ENCODE data around the gene SNRNP40. TPM values are rescaled to one million over a fixed set of nuclear protein-coding genes. Genes with fewer than 3 reads are reported as not detected.

The SNRNP40 gene
- total and polyA plus RNA-seq, 2 of the 13 experiments (the other 11 are each of a cell fraction or from before 2014, with no cell fraction given): 51.0 to 147 TPM

DNA sequence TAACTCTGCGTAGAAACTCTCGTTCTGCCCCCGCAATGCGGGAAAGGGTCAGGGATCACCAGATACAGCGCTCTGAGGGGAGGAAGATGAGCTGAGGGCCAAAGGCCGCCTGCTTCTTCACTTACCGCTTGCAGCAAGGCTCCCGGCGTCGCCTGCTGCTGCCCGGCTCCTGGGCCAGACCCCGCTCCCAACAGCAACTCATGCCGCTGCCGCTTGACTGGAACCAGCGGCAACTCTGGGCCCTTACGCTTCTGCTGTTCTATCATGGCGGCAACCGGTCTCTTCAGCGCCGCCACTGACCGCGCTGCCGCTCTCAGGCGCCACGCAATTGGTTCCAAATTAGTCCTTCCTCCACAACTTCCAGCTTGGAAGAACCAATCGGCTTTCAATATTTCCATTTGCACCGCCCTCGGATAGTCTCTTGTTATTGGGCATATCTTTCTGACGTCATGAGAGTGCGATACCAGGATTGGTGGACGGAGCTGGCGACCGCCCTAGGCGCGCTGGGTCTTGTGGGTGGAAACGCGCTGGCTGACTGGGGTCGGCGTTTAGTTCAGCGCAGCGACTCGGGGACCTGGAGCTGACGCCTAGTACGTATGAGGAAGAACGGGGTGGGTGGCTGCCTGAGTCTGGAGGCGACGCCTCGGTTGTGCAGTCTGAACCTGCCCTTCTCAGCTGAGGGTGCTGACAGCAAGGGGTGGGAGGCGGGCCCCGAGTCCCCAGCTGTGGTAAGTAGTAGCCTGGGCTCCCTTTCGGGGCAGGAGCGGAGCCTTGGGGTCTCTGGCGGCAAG, at the start of gene SNRNP40, which contains the start of gene ZCCHC17 (continued):
- no peak for TF ChIP-seq PHF5A (CRISPR knock-in tag; IDR thresholded peaks at IDR 0.05; ENCODE audit: low read depth, unreplicated experiment)
- no peak for TF ChIP-seq ELF4 (CRISPR knock-in tag; IDR thresholded peaks at IDR 0.05; ENCODE audit: borderline replicate concordance)
- TF ChIP-seq, protein P1, sequence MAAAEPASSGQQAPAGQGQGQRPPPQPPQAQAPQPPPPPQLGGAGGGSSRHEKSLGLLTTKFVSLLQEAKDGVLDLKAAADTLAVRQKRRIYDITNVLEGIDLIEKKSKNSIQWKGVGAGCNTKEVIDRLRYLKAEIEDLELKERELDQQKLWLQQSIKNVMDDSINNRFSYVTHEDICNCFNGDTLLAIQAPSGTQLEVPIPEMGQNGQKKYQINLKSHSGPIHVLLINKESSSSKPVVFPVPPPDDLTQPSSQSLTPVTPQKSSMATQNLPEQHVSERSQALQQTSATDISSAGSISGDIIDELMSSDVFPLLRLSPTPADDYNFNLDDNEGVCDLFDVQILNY (CRISPR knock-in tag; conservative IDR thresholded peaks at IDR 0.05): no peak; the same call in 1 of the 2 replicates
- no peak for TF ChIP-seq ZNF878 (CRISPR knock-in tag; IDR thresholded peaks at IDR 0.05)
- 0 out of 2 replicates have a peak, but pooled peaks have one; percentile 38 for TF ChIP-seq ZNF546 (CRISPR knock-in tag; conservative IDR thresholded peaks at IDR 0.05)
- TF ChIP-seq MED1 (CRISPR knock-in tag; IDR thresholded peaks at IDR 0.05): peak; percentile 34; the same call in 1 of the 2 replicates
- no peak for TF ChIP-seq ZNF720 (CRISPR knock-in tag; IDR thresholded peaks at IDR 0.05)
- no peak for TF ChIP-seq HIVEP1 (CRISPR knock-in tag; IDR thresholded peaks at IDR 0.05)
- no peak for TF ChIP-seq MAFF (IDR thresholded peaks at IDR 0.05; ENCODE audit: low read depth, low read length)
- peak; percentile 66; the same call in 1 of the 2 replicates for TF ChIP-seq ZNF138 (CRISPR knock-in tag; IDR thresholded peaks at IDR 0.05; ENCODE audit: low read depth)
- TF ChIP-seq U2AF2 (IDR thresholded peaks at IDR 0.05; ENCODE audit: low read depth, low read length): no peak
- TF ChIP-seq ZNF136 (CRISPR knock-in tag; IDR thresholded peaks at IDR 0.05; ENCODE audit: low read depth): peak; percentile 65; the same call in 1 of the 2 replicates
- TF ChIP-seq, protein P2, sequence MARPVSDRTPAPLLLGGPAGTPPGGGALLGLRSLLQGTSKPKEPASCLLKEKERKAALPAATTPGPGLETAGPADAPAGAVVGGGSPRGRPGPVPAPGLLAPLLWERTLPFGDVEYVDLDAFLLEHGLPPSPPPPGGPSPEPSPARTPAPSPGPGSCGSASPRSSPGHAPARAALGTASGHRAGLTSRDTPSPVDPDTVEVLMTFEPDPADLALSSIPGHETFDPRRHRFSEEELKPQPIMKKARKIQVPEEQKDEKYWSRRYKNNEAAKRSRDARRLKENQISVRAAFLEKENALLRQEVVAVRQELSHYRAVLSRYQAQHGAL (CRISPR knock-in tag; IDR thresholded peaks at IDR 0.05; ENCODE audit: not compliant biosample characterization): no peak
- no peak for TF ChIP-seq KAT2B (IDR thresholded peaks at IDR 0.05; ENCODE audit: borderline replicate concordance, low read depth, low read length)
- TF ChIP-seq ZNF234 (CRISPR knock-in tag; conservative IDR thresholded peaks at IDR 0.05): no peak
- no peak for TF ChIP-seq ZBTB20 (CRISPR knock-in tag; IDR thresholded peaks at IDR 0.05; ENCODE audit: borderline replicate concordance, low read depth)
- TF ChIP-seq, protein P3, sequence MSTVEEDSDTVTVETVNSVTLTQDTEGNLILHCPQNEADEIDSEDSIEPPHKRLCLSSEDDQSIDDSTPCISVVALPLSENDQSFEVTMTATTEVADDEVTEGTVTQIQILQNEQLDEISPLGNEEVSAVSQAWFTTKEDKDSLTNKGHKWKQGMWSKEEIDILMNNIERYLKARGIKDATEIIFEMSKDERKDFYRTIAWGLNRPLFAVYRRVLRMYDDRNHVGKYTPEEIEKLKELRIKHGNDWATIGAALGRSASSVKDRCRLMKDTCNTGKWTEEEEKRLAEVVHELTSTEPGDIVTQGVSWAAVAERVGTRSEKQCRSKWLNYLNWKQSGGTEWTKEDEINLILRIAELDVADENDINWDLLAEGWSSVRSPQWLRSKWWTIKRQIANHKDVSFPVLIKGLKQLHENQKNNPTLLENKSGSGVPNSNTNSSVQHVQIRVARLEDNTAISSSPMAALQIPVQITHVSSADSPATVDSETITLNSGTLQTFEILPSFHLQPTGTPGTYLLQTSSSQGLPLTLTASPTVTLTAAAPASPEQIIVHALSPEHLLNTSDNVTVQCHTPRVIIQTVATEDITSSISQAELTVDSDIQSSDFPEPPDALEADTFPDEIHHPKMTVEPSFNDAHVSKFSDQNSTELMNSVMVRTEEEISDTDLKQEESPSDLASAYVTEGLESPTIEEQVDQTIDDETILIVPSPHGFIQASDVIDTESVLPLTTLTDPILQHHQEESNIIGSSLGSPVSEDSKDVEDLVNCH (CRISPR knock-in tag; IDR thresholded peaks at IDR 0.05): no peak
- TF ChIP-seq ZNF572 (CRISPR knock-in tag; IDR thresholded peaks at IDR 0.05): no peak
- no peak for TF ChIP-seq REXO4 (CRISPR knock-in tag; IDR thresholded peaks at IDR 0.05; ENCODE audit: borderline replicate concordance)
- TF ChIP-seq, protein P4, sequence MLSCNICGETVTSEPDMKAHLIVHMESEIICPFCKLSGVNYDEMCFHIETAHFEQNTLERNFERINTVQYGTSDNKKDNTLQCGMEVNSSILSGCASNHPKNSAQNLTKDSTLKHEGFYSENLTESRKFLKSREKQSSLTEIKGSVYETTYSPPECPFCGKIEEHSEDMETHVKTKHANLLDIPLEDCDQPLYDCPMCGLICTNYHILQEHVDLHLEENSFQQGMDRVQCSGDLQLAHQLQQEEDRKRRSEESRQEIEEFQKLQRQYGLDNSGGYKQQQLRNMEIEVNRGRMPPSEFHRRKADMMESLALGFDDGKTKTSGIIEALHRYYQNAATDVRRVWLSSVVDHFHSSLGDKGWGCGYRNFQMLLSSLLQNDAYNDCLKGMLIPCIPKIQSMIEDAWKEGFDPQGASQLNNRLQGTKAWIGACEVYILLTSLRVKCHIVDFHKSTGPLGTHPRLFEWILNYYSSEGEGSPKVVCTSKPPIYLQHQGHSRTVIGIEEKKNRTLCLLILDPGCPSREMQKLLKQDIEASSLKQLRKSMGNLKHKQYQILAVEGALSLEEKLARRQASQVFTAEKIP (CRISPR knock-in tag; IDR thresholded peaks at IDR 0.05; ENCODE audit: borderline replicate concordance): no peak
- TF ChIP-seq CBX5 (CRISPR knock-in tag; IDR thresholded peaks at IDR 0.05; ENCODE audit: borderline replicate concordance): no peak
- TF ChIP-seq ZKSCAN5 (CRISPR knock-in tag; IDR thresholded peaks at IDR 0.05): no peak
- TF ChIP-seq ARNT2 (CRISPR knock-in tag; IDR thresholded peaks at IDR 0.05; ENCODE audit: low read depth): peak; percentile 74
- no peak; the same call in 1 of the 2 replicates for TF ChIP-seq ESRRA (CRISPR knock-in tag; IDR thresholded peaks at IDR 0.05; ENCODE audit: low read depth)

All from HepG2 (cell line).